Smooth muscle cell (in vitro differentiated cells): Measurements from ENCODE around the gene CDK5R1. TPM values are rescaled to one million over a fixed set of nuclear protein-coding genes. Genes with fewer than 3 reads are reported as not detected.
A peak's percentile ranks its signal among the peaks of the same experiment; 100 is the strongest.

ENCODE experiments used
- DNase-seq: peaks from one replicate; lab custom pipeline; 2025; ENCODE audit not compliant: unreplicated experiment; lab: John Stamatoyannopoulos, UW
- H2AFZ ChIP-seq: fragments of 200-600 bp; sonication (generic); 2 replicates; pipeline ENCODE4 v1.6.0; 2016; ENCODE audit warnings: antibody characterized with exemption, low read depth, mild to moderate bottlenecking
- H3F3A ChIP-seq: fragments of 200-600 bp; sonication (generic); 2 replicates; pipeline ENCODE4 v1.6.0; 2017; ENCODE audit warnings: antibody characterized with exemption, low read depth
- H3K27ac ChIP-seq: fragments of 200-600 bp; sonication (generic); 2 replicates; pipeline ENCODE4 v1.5.1; 2016; ENCODE audit warnings: low read depth, mild to moderate bottlenecking
- H3K27me3 ChIP-seq: fragments of 200-600 bp; sonication (generic); 2 replicates; pipeline ENCODE4 v1.6.1; 2016; ENCODE audit warnings: low read depth, mild to moderate bottlenecking
- H3K36me3 ChIP-seq: fragments of 200-600 bp; sonication (generic); 2 replicates; pipeline ENCODE4 v1.5.1; 2016; ENCODE audit warnings: low read depth
- H3K4me1 ChIP-seq: fragments of 200-600 bp; sonication (generic); 2 replicates; pipeline ENCODE4 v1.5.1; 2016; ENCODE audit warnings: low read depth
- H3K4me2 ChIP-seq: fragments of 200-600 bp; sonication (generic); 2 replicates; pipeline ENCODE4 v1.6.0; 2016; ENCODE audit warnings: mild to moderate bottlenecking
- H3K4me3 ChIP-seq: fragments of 200-600 bp; sonication (generic); 2 replicates; pipeline ENCODE4 v1.5.1; 2016; ENCODE audit warnings: mild to moderate bottlenecking
- H3K79me2 ChIP-seq: fragments of 200-600 bp; sonication (generic); 2 replicates; pipeline ENCODE4 v1.6.0; 2016; ENCODE audit warnings: low read depth, mild to moderate bottlenecking
- H3K9ac ChIP-seq: fragments of 200-600 bp; sonication (generic); 2 replicates; pipeline ENCODE4 v1.6.0; 2016; ENCODE audit warnings: low read depth
- H3K9me3 ChIP-seq: fragments of 200-600 bp; sonication (generic); replicated peaks from 2 replicates; pipeline ENCODE4 v1.5.1; 2016; ENCODE audit warnings: low read depth
- H4K20me1 ChIP-seq: fragments of 200-600 bp; sonication (generic); 2 replicates; pipeline ENCODE4 v1.6.0; 2016; ENCODE audit warnings: low read depth
- WGBS: methylation state at CpG from one replicate; pipeline ENCODE4 v1.1.7; 2016; ENCODE audit warnings: low lambda C conversion rate; 5-methylcytosine and 5-hydroxymethylcytosine counted together
- polyA plus RNA-seq: library from polyadenylated mRNA; unstranded; fragments of >200 nt; fragmentation: Nextera tagmentation; extraction: Ambion mirVana; gene quantifications from 2 replicates; pipeline ENCODE4 v1.2.1, GENCODE V29; 2016
- total RNA-seq: library from RNA; depleted of rRNA; stranded (reverse); fragments of >200 nt; gene quantifications from 2 replicates; pipeline ENCODE4 v1.2.3, GENCODE V29; 2014
- TF ChIP-seq, protein P1 (sequence below): fragments of 200-600 bp; sonication (generic); IDR thresholded peaks from 2 replicates; pipeline ENCODE4 v1.5.1; 2017; ENCODE audit warnings: borderline replicate concordance, mild to moderate bottlenecking, antibody characterized with exemption; ENCODE audit not compliant: insufficient read depth, poor library complexity, severe bottlenecking

The CDK5R1 gene
- total and polyA plus RNA-seq, 2 experiments from 2014 or later, result 2.3 to 3.1 TPM

GRCh38 chr17:32517982-32518381, 31.2 kb downstream of the CDK5R1 start:
- no peak overlapping the region for H2AFZ ChIP-seq
- TF ChIP-seq, protein P1, sequence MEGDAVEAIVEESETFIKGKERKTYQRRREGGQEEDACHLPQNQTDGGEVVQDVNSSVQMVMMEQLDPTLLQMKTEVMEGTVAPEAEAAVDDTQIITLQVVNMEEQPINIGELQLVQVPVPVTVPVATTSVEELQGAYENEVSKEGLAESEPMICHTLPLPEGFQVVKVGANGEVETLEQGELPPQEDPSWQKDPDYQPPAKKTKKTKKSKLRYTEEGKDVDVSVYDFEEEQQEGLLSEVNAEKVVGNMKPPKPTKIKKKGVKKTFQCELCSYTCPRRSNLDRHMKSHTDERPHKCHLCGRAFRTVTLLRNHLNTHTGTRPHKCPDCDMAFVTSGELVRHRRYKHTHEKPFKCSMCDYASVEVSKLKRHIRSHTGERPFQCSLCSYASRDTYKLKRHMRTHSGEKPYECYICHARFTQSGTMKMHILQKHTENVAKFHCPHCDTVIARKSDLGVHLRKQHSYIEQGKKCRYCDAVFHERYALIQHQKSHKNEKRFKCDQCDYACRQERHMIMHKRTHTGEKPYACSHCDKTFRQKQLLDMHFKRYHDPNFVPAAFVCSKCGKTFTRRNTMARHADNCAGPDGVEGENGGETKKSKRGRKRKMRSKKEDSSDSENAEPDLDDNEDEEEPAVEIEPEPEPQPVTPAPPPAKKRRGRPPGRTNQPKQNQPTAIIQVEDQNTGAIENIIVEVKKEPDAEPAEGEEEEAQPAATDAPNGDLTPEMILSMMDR, result no peak
- no peak overlapping the region for H3K27ac ChIP-seq
- no peak overlapping the region for H3K4me3 ChIP-seq
- H3K36me3 ChIP-seq, result no peaks in the 10 kb centered on the region
- H3K4me2 ChIP-seq, result no peak overlapping the region
- no peaks in the 10 kb centered on the region for H4K20me1 ChIP-seq
- H3K9me3 ChIP-seq, result no peaks in the 10 kb centered on the region
- peaks cover 24% of the 10 kb centered on the region for H3K4me1 ChIP-seq
- H3K9ac ChIP-seq, result no peak overlapping the region
- H3K27me3 ChIP-seq, result no peaks in the 10 kb centered on the region
- no peak for DNase-seq
- H3F3A ChIP-seq, result peaks cover 4% of the 10 kb centered on the region
- 93% methylated on average over 6 of the region's 7 CpGs for WGBS
- no peaks in the 10 kb centered on the region for H3K79me2 ChIP-seq

- peak overlapping the region; percentile 50 for H3K9ac ChIP-seq
- WGBS, result 25% methylated on average over 31 of the region's 31 CpGs
- DNase-seq, result no peak
These were observed 31.9 kb downstream of the CDK5R1 start for GRCh38 chr17:32518646-32519227.

DNA sequence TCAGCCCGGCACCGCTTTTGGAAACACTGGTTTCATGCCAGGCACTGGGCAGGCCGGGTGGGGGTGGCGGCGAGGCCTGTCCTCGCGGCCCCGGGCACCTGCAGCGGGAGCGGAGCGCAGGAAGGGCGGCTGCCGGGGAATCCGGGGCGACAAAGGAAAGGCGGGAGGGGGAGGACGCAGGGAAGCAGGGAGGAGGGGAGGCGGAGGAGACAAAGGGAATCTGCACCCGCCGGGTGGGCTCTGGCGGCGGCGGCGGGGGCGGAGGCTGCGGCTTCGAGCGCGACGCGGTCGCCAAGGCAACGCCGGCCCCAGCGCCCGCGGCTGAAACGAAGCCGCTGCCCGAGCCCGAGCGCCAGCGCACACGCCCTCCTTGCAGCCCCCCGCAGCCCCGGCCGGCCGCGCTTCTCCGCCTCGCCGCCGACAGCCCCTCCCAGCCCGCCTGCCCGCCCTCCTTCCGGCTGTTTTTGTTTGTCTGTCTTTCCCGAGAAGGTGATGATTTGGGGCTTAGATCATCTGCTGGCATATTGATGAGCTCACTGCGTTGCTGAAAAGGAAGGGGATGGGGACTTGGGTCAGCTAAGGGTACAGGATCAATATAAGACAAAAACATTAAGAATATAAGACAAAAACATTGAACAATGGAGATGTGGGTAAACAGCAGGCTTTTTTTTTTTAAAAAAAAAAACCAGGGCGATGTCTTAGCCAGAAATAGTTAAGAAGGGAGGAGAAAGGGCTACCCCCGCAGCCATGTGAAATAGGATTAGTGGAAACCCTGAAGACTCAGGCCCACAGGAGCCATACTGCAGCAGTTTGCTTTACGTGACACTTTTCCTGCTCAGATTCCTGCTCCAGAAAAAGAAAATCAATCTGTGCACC, 32.7 kb downstream of the CDK5R1 start:
- H3K79me2 ChIP-seq, result no peaks in the 10 kb centered on the region
- H2AFZ ChIP-seq, result peak overlapping the region; percentile 75
- H3K27ac ChIP-seq, result peak overlapping the region; percentile 62
- H4K20me1 ChIP-seq, result no peaks in the 10 kb centered on the region
- peaks cover 4% of the 10 kb centered on the region for H3F3A ChIP-seq
- H3K4me1 ChIP-seq, result peaks cover 24% of the 10 kb centered on the region
- no peak for DNase-seq
- no peaks in the 10 kb centered on the region for H3K9me3 ChIP-seq
- no peaks in the 10 kb centered on the region for H3K27me3 ChIP-seq
- H3K9ac ChIP-seq, result peak overlapping the region; percentile 52
- H3K36me3 ChIP-seq, result no peaks in the 10 kb centered on the region
- 2% methylated on average over 34 of the region's 61 CpGs for WGBS
- H3K4me3 ChIP-seq, result peak overlapping the region; percentile 58
- H3K4me2 ChIP-seq, result peak overlapping the region; percentile 95
- TF ChIP-seq, protein P1, result no peak

More at GRCh38 chr17:32518646-32519227, 31.9 kb downstream of the CDK5R1 start:
- peak overlapping the region; percentile 16 for H2AFZ ChIP-seq
- H3K79me2 ChIP-seq, result no peaks in the 10 kb centered on the region
- H3K36me3 ChIP-seq, result no peaks in the 10 kb centered on the region
- no peaks in the 10 kb centered on the region for H3K9me3 ChIP-seq
- H3K4me1 ChIP-seq, result peaks cover 24% of the 10 kb centered on the region
- peaks cover 4% of the 10 kb centered on the region for H3F3A ChIP-seq
- peak overlapping the region; percentile 43 for H3K27ac ChIP-seq
- TF ChIP-seq, protein P1, result no peak
- H3K27me3 ChIP-seq, result no peaks in the 10 kb centered on the region
- H3K4me3 ChIP-seq, result peak overlapping the region; percentile 58
- peak overlapping the region; percentile 95 for H3K4me2 ChIP-seq
- no peaks in the 10 kb centered on the region for H4K20me1 ChIP-seq
